Naive thymus-derived CD4-positive, alpha-beta T cell (primary cell): ENCODE data around the gene CRAMP1. TPM values are rescaled to one million over a fixed set of nuclear protein-coding genes. Genes with fewer than 3 reads are reported as not detected.

ENCODE experiments used
- ATAC-seq: fragments of 150-1000 bp; cut with Tn5 transposase; 2 replicates; pipeline ENCODE4 v1.10.0; 2021; ENCODE audit warnings: mild to moderate bottlenecking, moderate library complexity
- CTCF ChIA-PET: fragments of 350-600 bp; sonication (Branson Sonifier 250); formaldehyde crosslinking; loops from one replicate; lab custom pipeline; 2021; ENCODE audit warnings: antibody characterized with exemption; lab: Charles Lee
- POLR2A ChIA-PET: fragments of 350-600 bp; sonication (Branson Sonifier 250); formaldehyde crosslinking; loops from one replicate; lab custom pipeline; 2021; ENCODE audit warnings: antibody characterized with exemption, inconsistent platforms; lab: Charles Lee
- DNase-seq, 9 donors: peaks; one replicate each; pipeline versions ENCODE4 v3.0.0 to v3.0.0-alpha.2; 2020 to 2022; ENCODE audit warnings: mixed read lengths in 1 of 9
- H3K27ac ChIP-seq: one replicate; pipeline ENCODE4 v1.7.0; 2013; ENCODE audit warnings: mild to moderate bottlenecking, low read depth, low read length, moderate library complexity
- H3K27me3 ChIP-seq, 2 donors: one replicate each; pipeline ENCODE4 v1.7.0; 2013; ENCODE audit warnings: low read length in 2 of 2, mild to moderate bottlenecking in 2 of 2, moderate library complexity in 2 of 2; ENCODE audit not compliant: control insufficient read depth in 2 of 2, insufficient read depth in 2 of 2
- H3K36me3 ChIP-seq, 3 experiments: 1 replicate in 2 of 3; 2 replicates in 1 of 3; pipeline ENCODE4 v1.7.0; 2013; ENCODE audit warnings: low read length in 3 of 3, mild to moderate bottlenecking in 3 of 3, moderate library complexity in 1 of 3; ENCODE audit not compliant: insufficient read depth in 3 of 3, control insufficient read depth in 2 of 3
- H3K4me1 ChIP-seq, 2 donors: one replicate each; pipeline ENCODE4 v1.7.0; 2013; ENCODE audit warnings: low read length in 2 of 2, mild to moderate bottlenecking in 2 of 2, moderate library complexity in 1 of 2; ENCODE audit not compliant: control insufficient read depth in 2 of 2, insufficient read depth in 2 of 2
- H3K4me3 ChIP-seq: 2 replicates; pipeline ENCODE4 v1.7.0; 2013; ENCODE audit warnings: mild to moderate bottlenecking, low read length
- H3K9me3 ChIP-seq, 3 experiments: 1 replicate in 2 of 3; 2 replicates in 1 of 3; pipeline ENCODE4 v1.7.0; 2013; ENCODE audit warnings: low read length in 3 of 3; ENCODE audit not compliant: control insufficient read depth in 2 of 3
- H3K27ac Mint-ChIP-seq, 9 donors: one replicate each; pipeline ENCODE4 v1.8.0; 2020 to 2022; ENCODE audit warnings: mixed read lengths in 9 of 9, mild to moderate bottlenecking in 8 of 9, moderate library complexity in 5 of 9, inconsistent platforms in 2 of 9
- H3K27me3 Mint-ChIP-seq, 5 donors: one replicate each; pipeline ENCODE4 v1.8.0; 2021 to 2022; ENCODE audit warnings: mixed read lengths in 5 of 5, mild to moderate bottlenecking in 1 of 5
- H3K36me3 Mint-ChIP-seq, 5 donors: one replicate each; pipeline ENCODE4 v1.8.0; 2020 to 2022; ENCODE audit warnings: mixed read lengths in 5 of 5, mild to moderate bottlenecking in 3 of 5, inconsistent platforms in 1 of 5
- H3K4me1 Mint-ChIP-seq, 7 donors: one replicate each; pipeline ENCODE4 v1.8.0; 2020 to 2022; ENCODE audit warnings: mixed read lengths in 7 of 7, mild to moderate bottlenecking in 3 of 7, inconsistent platforms in 1 of 7
- H3K4me3 Mint-ChIP-seq, 10 donors: one replicate each; pipeline ENCODE4 v1.8.0; 2020 to 2022; ENCODE audit warnings: mild to moderate bottlenecking in 10 of 10, mixed read lengths in 10 of 10, moderate library complexity in 6 of 10, inconsistent platforms in 2 of 10
- H3K9me3 Mint-ChIP-seq, 11 donors: one replicate each; pipeline ENCODE4 v1.8.0; 2020 to 2022; ENCODE audit warnings: mixed read lengths in 11 of 11, mild to moderate bottlenecking in 4 of 11, inconsistent platforms in 1 of 11, moderate library complexity in 1 of 11
- intact Hi-C, 2 donors: fragments of 100-400 bp; cut with micrococcal nuclease; formaldehyde crosslinking; loops; one replicate each; pipeline ENCODE4 v1.15.1; 2023
- polyA plus RNA-seq, 2 donors: library from polyadenylated mRNA; unstranded; fragments of 300-500 nt; fragmentation: Illumina TruSeq; gene quantifications; one replicate each; pipeline ENCODE4 v1.2.3, GENCODE V29; 2021
- total RNA-seq, 6 experiments: library from RNA in 5 of 6; stranded (reverse) in 5 of 6; gene quantifications; 1 replicate in 5 of 6; 2 replicates in 1 of 6; pipeline ENCODE4 v1.2.3 and lab custom pipeline; 2021 to 2026

The CRAMP1 gene
- total and polyA plus RNA-seq, 7 experiments from 2014 or later: 2.1 to 33.2 (median 31.2) TPM

DNA sequence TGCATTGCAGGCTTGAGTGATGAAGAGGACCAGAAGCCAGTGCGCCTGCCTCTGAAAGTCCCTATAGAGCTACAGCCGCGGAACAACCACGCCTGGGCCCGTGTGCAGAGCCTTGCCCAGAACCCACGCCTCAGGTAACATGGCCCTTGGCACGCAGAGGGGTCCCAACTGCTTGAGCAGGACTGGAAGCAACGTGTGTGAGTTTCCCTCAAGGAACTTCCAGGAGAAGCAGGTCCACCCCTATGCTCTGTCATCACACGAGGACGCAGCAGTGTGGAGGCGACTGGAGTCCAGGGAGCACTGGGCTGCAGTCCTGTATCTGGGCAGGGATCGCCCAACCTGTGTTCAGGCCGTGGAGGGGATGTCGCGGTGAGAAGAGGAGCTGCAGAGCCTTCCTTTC, 40.9 kb downstream of the CRAMP1 start:
- intact Hi-C loops: no loop called here
- no peaks in the 10 kb centered on the region for H3K27me3 Mint-ChIP-seq
- ATAC-seq: no peak

DNA sequence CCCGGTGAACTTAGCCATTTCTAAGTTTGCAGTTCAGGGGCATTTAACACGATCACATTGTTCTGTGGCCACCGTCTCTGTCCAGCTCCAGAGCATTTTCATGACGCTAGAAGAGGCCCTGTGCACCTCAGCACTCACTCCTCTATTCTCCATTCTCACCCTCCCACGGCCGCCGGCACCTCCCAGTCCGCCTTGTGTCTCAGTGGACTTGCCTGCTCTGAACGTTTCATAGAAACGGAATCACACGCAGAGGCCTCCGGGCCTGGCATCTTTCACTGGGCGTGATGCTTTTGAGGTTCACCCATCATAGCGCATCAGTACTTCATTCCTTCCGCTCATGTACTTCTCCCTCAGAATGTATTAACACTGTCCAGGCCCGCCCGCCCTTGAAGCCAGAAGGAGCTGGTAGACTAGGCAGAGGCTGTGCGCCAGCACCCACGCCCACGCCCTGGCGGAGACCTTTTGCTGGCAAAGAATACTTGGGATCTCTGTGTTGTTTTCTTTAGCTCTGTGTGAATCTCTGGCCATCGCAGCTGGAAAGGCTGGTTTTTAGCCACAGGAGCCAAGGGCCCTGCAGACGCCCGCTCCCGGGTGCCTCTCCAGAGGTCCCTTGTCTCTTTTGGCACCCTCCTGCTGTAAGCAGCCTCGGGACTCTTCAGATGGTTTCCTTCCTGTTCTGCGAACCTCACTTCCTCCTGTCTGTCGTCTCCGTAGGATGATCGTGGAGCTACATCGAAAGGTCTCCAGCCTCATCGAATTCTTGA, 42.5 kb downstream of the CRAMP1 start:
- Histone ChIP-seq H3K4me3 (no peak overlapping the region), H3K27ac (no peak overlapping the region), H3K36me3 (peaks cover 0 to 80% (median 3%) of the 10 kb centered on the region in 3 experiments), H3K27me3 (no peaks in the 10 kb centered on the region), H3K9me3 (no peaks in the 10 kb centered on the region), H3K4me1 (no peaks in the 10 kb centered on the region)
- no peak for DNase-seq
- ATAC-seq: no peak
- no peaks in the 10 kb centered on the region for H3K9me3 Mint-ChIP-seq
- POLR2A ChIA-PET: no interaction called here
- H3K27me3 Mint-ChIP-seq: no peaks in the 10 kb centered on the region
- intact Hi-C loops: no loop called here
- peaks cover 0 to 10% (median 3%) of the 10 kb centered on the region in 7 donors for H3K4me1 Mint-ChIP-seq
- peak overlapping the region in 1 of 9 donors; percentile 66 for H3K27ac Mint-ChIP-seq
- H3K36me3 Mint-ChIP-seq: peaks cover 11 to 38% (median 21%) of the 10 kb centered on the region in 5 donors
- H3K4me3 Mint-ChIP-seq: no peak overlapping the region
- CTCF ChIA-PET: no interaction called here

More for the DNA sequence above, 40.9 kb downstream of the CRAMP1 start:
- Mint-ChIP-seq H3K27ac (no peak overlapping the region), H3K4me1 (peaks cover 0 to 10% (median 3%) of the 10 kb centered on the region in 7 donors), H3K9me3 (no peaks in the 10 kb centered on the region), H3K36me3 (peaks cover 11 to 39% (median 23%) of the 10 kb centered on the region in 5 donors), H3K4me3 (no peak overlapping the region)
- Histone ChIP-seq H3K27me3 (no peaks in the 10 kb centered on the region), H3K36me3 (peaks cover 0 to 68% (median 3%) of the 10 kb centered on the region in 3 experiments), H3K27ac (no peak overlapping the region), H3K4me1 (no peaks in the 10 kb centered on the region), H3K4me3 (no peak overlapping the region), H3K9me3 (no peaks in the 10 kb centered on the region)
- DNase-seq: no peak
- POLR2A ChIA-PET: no interaction called here
- CTCF ChIA-PET: no interaction called here

DNA sequence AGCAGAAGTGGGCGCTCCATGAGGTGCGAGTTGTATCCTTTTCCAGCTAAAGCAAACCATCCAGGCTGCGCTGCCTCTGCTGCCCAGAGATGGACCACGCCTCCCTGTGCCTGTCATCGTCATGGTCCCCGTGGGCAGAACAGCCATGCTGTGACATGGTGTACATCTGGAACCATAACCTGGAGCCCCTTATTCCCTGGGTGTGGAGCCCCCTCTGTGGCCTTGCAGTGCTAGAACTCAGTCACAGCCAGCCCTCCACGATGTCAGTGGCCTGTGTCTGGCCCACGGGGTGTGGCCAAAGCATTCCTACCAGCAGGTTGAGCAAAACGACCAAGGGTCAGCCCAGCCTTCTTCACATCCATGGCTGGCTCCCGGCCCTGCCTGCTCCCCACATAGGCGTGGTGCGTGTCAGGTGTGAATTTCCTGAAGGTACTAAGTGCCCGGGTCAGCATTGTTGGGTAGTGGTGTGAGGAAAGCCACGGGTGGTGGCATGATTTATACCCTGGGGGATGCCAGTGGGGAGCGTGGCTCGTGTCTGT, 43.2 kb downstream of the CRAMP1 start:
- peaks cover 0 to 86% (median 3%) of the 10 kb centered on the region in 3 experiments for H3K36me3 ChIP-seq
- H3K9me3 Mint-ChIP-seq: no peaks in the 10 kb centered on the region
- H3K4me3 Mint-ChIP-seq: no peak overlapping the region

GRCh38 chr16:1655909-1656807, 44.0 kb downstream of the CRAMP1 start:
- H3K27me3 ChIP-seq: no peaks in the 10 kb centered on the region
- intact Hi-C loops: no loop called here
- Mint-ChIP-seq H3K4me1 (peaks cover 0 to 4% (median 0%) of the 10 kb centered on the region in 7 donors), H3K27ac (no peak overlapping the region), H3K4me3 (no peak overlapping the region), H3K27me3 (no peaks in the 10 kb centered on the region), H3K36me3 (peaks cover 8 to 36% (median 13%) of the 10 kb centered on the region in 5 donors), H3K9me3 (no peaks in the 10 kb centered on the region)
- H3K36me3 ChIP-seq: peaks cover 0 to 83% (median 3%) of the 10 kb centered on the region in 3 experiments
- DNase-seq: no peak
- H3K4me1 ChIP-seq: no peaks in the 10 kb centered on the region
- ATAC-seq: no peak
- ChIA-PET CTCF (no interaction called here), POLR2A (no interaction called here)
- H3K9me3 ChIP-seq: no peaks in the 10 kb centered on the region
- no peak overlapping the region for H3K27ac ChIP-seq
- no peak overlapping the region for H3K4me3 ChIP-seq

More for the DNA sequence above, 43.2 kb downstream of the CRAMP1 start:
- H3K27me3 Mint-ChIP-seq: no peaks in the 10 kb centered on the region
- H3K36me3 Mint-ChIP-seq: peaks cover 11 to 38% (median 21%) of the 10 kb centered on the region in 5 donors
- ATAC-seq (no peak), DNase-seq (no peak)
- H3K27ac ChIP-seq: no peak overlapping the region
- H3K4me3 ChIP-seq: no peak overlapping the region
- H3K27ac Mint-ChIP-seq: no peak overlapping the region
- peaks cover 0 to 10% (median 3%) of the 10 kb centered on the region in 7 donors for H3K4me1 Mint-ChIP-seq
- CTCF ChIA-PET: no interaction called here
- intact Hi-C loops: no loop called here
- H3K9me3 ChIP-seq: no peaks in the 10 kb centered on the region
- POLR2A ChIA-PET: no interaction called here
- no peaks in the 10 kb centered on the region for H3K4me1 ChIP-seq
- H3K27me3 ChIP-seq: no peaks in the 10 kb centered on the region

- no peak for ATAC-seq
- Mint-ChIP-seq H3K27ac (peak overlapping the region in 1 of 9 donors; percentile 18), H3K4me3 (no peak overlapping the region), H3K4me1 (peaks cover 0 to 4% (median 0%) of the 10 kb centered on the region in 7 donors), H3K27me3 (no peaks in the 10 kb centered on the region), H3K9me3 (no peaks in the 10 kb centered on the region), H3K36me3 (peaks cover 4 to 29% (median 11%) of the 10 kb centered on the region in 5 donors)
- ChIA-PET POLR2A (no interaction called here), CTCF (no interaction called here)
- H3K4me1 ChIP-seq: no peaks in the 10 kb centered on the region
- intact Hi-C loops: no loop called here
- peaks cover 0 to 81% (median 3%) of the 10 kb centered on the region in 3 experiments for H3K36me3 ChIP-seq
- H3K9me3 ChIP-seq: no peaks in the 10 kb centered on the region
- H3K27ac ChIP-seq: no peak overlapping the region
- H3K4me3 ChIP-seq: no peak overlapping the region
- H3K27me3 ChIP-seq: no peaks in the 10 kb centered on the region
- no peak for DNase-seq
Measured at GRCh38 chr16:1656808-1657617, 44.9 kb downstream of the CRAMP1 start.

GRCh38 chr16:1657841-1658240, 45.7 kb downstream of the CRAMP1 start:
- no peaks in the 10 kb centered on the region for H3K9me3 Mint-ChIP-seq
- H3K27ac Mint-ChIP-seq: peak overlapping the region in 1 of 9 donors; percentile 18
- H3K36me3 Mint-ChIP-seq: peaks cover 3 to 27% (median 11%) of the 10 kb centered on the region in 5 donors
- Histone ChIP-seq H3K4me3 (no peak overlapping the region), H3K4me1 (no peaks in the 10 kb centered on the region), H3K36me3 (peaks cover 0 to 81% (median 3%) of the 10 kb centered on the region in 3 experiments), H3K9me3 (no peaks in the 10 kb centered on the region), H3K27ac (no peak overlapping the region), H3K27me3 (no peaks in the 10 kb centered on the region)
- intact Hi-C loops: no loop called here
- DNase-seq (no peak), ATAC-seq (no peak)
- ChIA-PET POLR2A (no interaction called here), CTCF (no interaction called here)
- H3K27me3 Mint-ChIP-seq: no peaks in the 10 kb centered on the region
- H3K4me1 Mint-ChIP-seq: peaks cover 0 to 4% (median 0%) of the 10 kb centered on the region in 7 donors
- no peak overlapping the region for H3K4me3 Mint-ChIP-seq
